Effector CD4-positive, alpha-beta T cell (primary cell): ENCODE results near the gene SASH3.
"Not testable (repeated sequence)": the region's sequence is repeated elsewhere in the genome, so short reads cannot be mapped to it uniquely, and the experiment has no call there.

Experiments used
- DNase-seq: peaks from one replicate; pipeline ENCODE4 v3.0.0-alpha.2; 2020
- total RNA-seq: gene quantifications from one replicate; lab custom pipeline; 2026; lab: John Stamatoyannopoulos, UW

The SASH3 gene
- total RNA-seq: 92.9 reads per million, percentile 81 among the genes with 10 or more reads in this experiment

GRCh38 chrX:129779747-129780146 is at the start of gene SASH3:
Gene SASH3, plus strand, starts transcription at chrX:129779949. Its CDS starts 149 bp downstream, at chrX:129780098.
- DNase-seq: peak; percentile 51

GRCh38 chrX:129731228-129731627 is 48.5 kb upstream of the SASH3 start:
- no peak for DNase-seq

GRCh38 chrX:129732857-129733256 is 46.9 kb upstream of the SASH3 start:
- no peak for DNase-seq

- no peak for DNase-seq
These were observed 46.4 kb upstream of the SASH3 start for GRCh38 chrX:129733335-129733734.

GRCh38 chrX:129736491-129736890 is 43.3 kb upstream of the SASH3 start:
- DNase-seq: no peak

GRCh38 chrX:129737916-129738315 is 41.8 kb upstream of the SASH3 start:
- no peak for DNase-seq

- no peak for DNase-seq
These were observed 41.1 kb upstream of the SASH3 start, which contains the start of gene XPNPEP2 for GRCh38 chrX:129738466-129739308. Gene XPNPEP2, plus strand, starts transcription at chrX:129738979. Its CDS starts 235 bp downstream, at chrX:129739214.

- no peak for DNase-seq
These were observed 40.2 kb upstream of the SASH3 start for GRCh38 chrX:129739578-129739977.

- no peak for DNase-seq
These were observed 37.6 kb upstream of the SASH3 start for GRCh38 chrX:129741880-129742758.

GRCh38 chrX:129742759-129743152 is 37.0 kb upstream of the SASH3 start:
- not testable (repeated sequence) for DNase-seq

- no peak for DNase-seq
These were observed 35.9 kb upstream of the SASH3 start for GRCh38 chrX:129743821-129744220.

- DNase-seq: no peak
These were observed 34.9 kb upstream of the SASH3 start for GRCh38 chrX:129744861-129745321.

GRCh38 chrX:129746557-129747470 is 32.9 kb upstream of the SASH3 start:
- DNase-seq: no peak

GRCh38 chrX:129747533-129747932 is 32.2 kb upstream of the SASH3 start:
- DNase-seq: no peak

- DNase-seq: no peak
These were observed 31.4 kb upstream of the SASH3 start for GRCh38 chrX:129748305-129748704.

- no peak for DNase-seq
These were observed 30.7 kb upstream of the SASH3 start for GRCh38 chrX:129749069-129749468.

GRCh38 chrX:129750971-129751370 is 28.8 kb upstream of the SASH3 start:
- DNase-seq: no peak

- DNase-seq: no peak
These were observed 25.4 kb upstream of the SASH3 start for GRCh38 chrX:129754056-129755024.

- DNase-seq: no peak
These were observed 23.7 kb upstream of the SASH3 start for GRCh38 chrX:129755779-129756650.

- DNase-seq: peak; percentile 35
These were observed 20.1 kb upstream of the SASH3 start for GRCh38 chrX:129759576-129760061.
